Measurements from ENCODE around the gene PARG. TPM values are rescaled to one million over a fixed set of nuclear protein-coding genes. Genes with fewer than 3 reads are reported as not detected.

Gene PARG
- total and polyA plus RNA-seq, 2 experiments from 2014 or later: 22.1 to 32.8 TPM

- H3K27me3 ChIP-seq: peaks cover 29% of the 10 kb centered on the region
Measured at GRCh38 chr10:49768329-49768728, 173.5 kb downstream of the PARG start.

More at GRCh38 chr10:49768329-49768728, 173.5 kb downstream of the PARG start:
- TF ChIP-seq, protein P1, sequence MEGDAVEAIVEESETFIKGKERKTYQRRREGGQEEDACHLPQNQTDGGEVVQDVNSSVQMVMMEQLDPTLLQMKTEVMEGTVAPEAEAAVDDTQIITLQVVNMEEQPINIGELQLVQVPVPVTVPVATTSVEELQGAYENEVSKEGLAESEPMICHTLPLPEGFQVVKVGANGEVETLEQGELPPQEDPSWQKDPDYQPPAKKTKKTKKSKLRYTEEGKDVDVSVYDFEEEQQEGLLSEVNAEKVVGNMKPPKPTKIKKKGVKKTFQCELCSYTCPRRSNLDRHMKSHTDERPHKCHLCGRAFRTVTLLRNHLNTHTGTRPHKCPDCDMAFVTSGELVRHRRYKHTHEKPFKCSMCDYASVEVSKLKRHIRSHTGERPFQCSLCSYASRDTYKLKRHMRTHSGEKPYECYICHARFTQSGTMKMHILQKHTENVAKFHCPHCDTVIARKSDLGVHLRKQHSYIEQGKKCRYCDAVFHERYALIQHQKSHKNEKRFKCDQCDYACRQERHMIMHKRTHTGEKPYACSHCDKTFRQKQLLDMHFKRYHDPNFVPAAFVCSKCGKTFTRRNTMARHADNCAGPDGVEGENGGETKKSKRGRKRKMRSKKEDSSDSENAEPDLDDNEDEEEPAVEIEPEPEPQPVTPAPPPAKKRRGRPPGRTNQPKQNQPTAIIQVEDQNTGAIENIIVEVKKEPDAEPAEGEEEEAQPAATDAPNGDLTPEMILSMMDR (IDR thresholded peaks at IDR 0.05; ENCODE audit: low read depth, low read length): no peak
- Histone ChIP-seq H3K4me3 (no peak overlapping the region), H3K4me1 (ENCODE audit: low read depth) (no peaks in the 10 kb centered on the region), H3K27ac (no peak overlapping the region), H3K9me3 (ENCODE audit: low read depth) (no peaks in the 10 kb centered on the region), H3K36me3 (no peaks in the 10 kb centered on the region)
- DNase-seq (ENCODE audit: low read depth in 1 of 2, low spot score in 1 of 2): no peak

Other genes starting within 250 kb of the PARG start
- 35.4 and 44.6 TPM in 2 replicates for gene OGDHL, start 179.7 kb downstream of the PARG start, total RNA-seq
- 21.4 and 25.8 TPM in 2 replicates for gene OGDHL, start 179.7 kb downstream of the PARG start, polyA plus RNA-seq
- 16.5 and 25.0 TPM in 2 replicates for gene TIMM23B, start within 50 bp of the PARG start, total RNA-seq
- 16.0 and 16.5 TPM in 2 replicates for gene TIMM23B, start within 50 bp of the PARG start, polyA plus RNA-seq
- gene AGAP6, start 46.4 kb upstream of the PARG start, total RNA-seq: 6.6 and 14.1 TPM in 2 replicates
- gene AGAP6, start 46.4 kb upstream of the PARG start, polyA plus RNA-seq: 6.9 and 8.8 TPM in 2 replicates
- gene WASHC2A, start 125.9 kb upstream of the PARG start, total RNA-seq: 16.1 and 18.2 TPM in 2 replicates
- gene WASHC2A, start 125.9 kb upstream of the PARG start, polyA plus RNA-seq: 23.3 TPM in 2 replicates

Measured in cardiac muscle cell (in vitro differentiated cells and primary cell).